GM18951 (cell line): Measurements from ENCODE around the gene OR2C3.
"Not testable (repeated sequence)": the region's sequence is repeated elsewhere in the genome, so short reads cannot be mapped to it uniquely, and the experiment has no call there.

Experiments
- POLR2A ChIP-seq: IDR thresholded peaks from 4 replicates; pipeline ENCODE4 v1.6.1; 2011; ENCODE audit warnings: mild to moderate bottlenecking; ENCODE audit not compliant: insufficient read length, insufficient read depth; ENCODE audit errors: extremely low read depth
- in situ Hi-C: fragments of 300-500 bp; cut with MboI; formaldehyde crosslinking; loops from one replicate; pipeline ENCODE4 v1.12.0; 2022; ENCODE audit warnings: low sequenced_read_pairs, mixed read lengths, inconsistent platforms; ENCODE audit not compliant: unreplicated experiment

OR2C3 gene

GRCh38 chr1:247493106-247493505 lies 43.1 kb downstream of the OR2C3 start:
- in situ Hi-C loops: no loop called here
- no peak for TF ChIP-seq POLR2A

- no peak for TF ChIP-seq POLR2A
- in situ Hi-C loops: no loop called here
These were observed 44.9 kb downstream of the OR2C3 start for GRCh38 chr1:247491328-247491727.

- no peak for TF ChIP-seq POLR2A
- in situ Hi-C loops: no loop called here
These were observed 49.2 kb downstream of the OR2C3 start for GRCh38 chr1:247487057-247487456.

GRCh38 chr1:247482747-247483146 lies 53.5 kb downstream of the OR2C3 start:
- TF ChIP-seq POLR2A: no peak
- in situ Hi-C loops: no loop called here

DNA sequence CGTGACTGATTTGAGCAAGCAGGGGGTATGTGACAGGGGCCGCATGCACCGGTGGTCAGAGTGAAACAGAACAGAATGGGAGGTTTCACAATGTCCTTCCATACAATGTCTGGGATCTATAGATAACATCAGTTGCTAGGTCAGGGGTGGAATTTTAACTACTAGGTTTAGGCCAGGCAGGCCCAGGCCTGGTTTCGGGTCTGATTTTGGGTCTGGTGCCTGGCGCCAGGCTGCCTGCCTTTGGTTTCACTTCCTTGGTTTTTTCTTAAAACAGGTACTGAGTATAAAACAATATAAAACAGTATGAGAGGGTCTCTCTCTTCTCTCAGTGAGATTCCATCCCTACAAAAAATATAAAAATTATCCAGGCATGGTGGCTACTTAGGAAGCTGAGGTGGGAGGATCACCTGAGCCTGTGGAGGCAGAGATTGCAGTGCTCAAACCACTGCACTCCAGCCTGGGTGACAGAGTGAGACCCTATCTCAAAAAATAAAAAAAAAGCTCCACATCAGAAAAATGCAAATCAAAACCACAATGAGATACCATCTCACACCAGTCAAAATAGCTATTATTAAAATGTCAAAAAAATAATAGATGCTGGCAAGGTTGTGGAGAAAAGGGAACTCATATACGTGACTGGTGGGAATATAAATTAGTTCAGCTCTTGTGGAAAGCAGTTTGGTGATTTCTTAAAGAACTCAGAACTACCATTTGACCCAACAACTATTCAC lies 59.7 kb downstream of the OR2C3 start:
- in situ Hi-C loops: not testable (repeated sequence)

DNA sequence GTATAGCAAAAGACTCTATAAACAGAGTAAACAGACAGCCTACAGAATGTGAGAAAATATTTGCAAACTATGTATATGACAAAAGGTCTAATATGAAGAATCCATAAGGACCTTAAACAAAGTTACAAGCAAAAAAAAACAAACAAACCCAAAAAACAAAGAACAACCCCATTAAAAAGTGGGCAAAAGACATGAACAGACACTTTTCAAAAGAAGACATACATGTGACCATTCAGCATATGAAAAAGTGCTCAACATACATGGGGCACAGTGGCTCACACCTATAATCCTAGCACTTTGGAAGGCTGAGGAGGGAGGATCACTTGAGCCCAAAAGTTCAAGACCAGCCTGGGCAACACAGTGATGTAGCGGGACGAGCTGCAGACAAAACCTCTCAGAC lies 60.4 kb downstream of the OR2C3 start:
- in situ Hi-C loops: no loop called here
- TF ChIP-seq POLR2A: no peak
